GM13976 (cell line): ENCODE data around the gene STX5.
"Not testable (repeated sequence)": the region's sequence is repeated elsewhere in the genome, so short reads cannot be mapped to it uniquely, and the experiment has no call there.

Experiments used
- DNase-seq: peaks from one replicate; pipeline ENCODE4 v3.0.0; 2012; ENCODE audit warnings: low spot score
- CTCF ChIP-seq: IDR thresholded peaks from 2 replicates; pipeline ENCODE4 v1.5.1; 2012; ENCODE audit warnings: borderline replicate concordance, mild to moderate bottlenecking; ENCODE audit not compliant: insufficient read depth; ENCODE audit errors: extremely low read depth, missing control alignments, control extremely low read depth
- in situ Hi-C: fragments of 300-500 bp; cut with MboI; formaldehyde crosslinking; loops from one replicate; pipeline ENCODE4 v1.12.0; 2022; ENCODE audit warnings: low sequenced_read_pairs, mixed read lengths, inconsistent platforms; ENCODE audit not compliant: unreplicated experiment

Gene STX5

GRCh38 chr11:62875698-62876478 is 44.0 kb upstream of the STX5 start:
- in situ Hi-C loops, result no loop called here
- no peak for DNase-seq
- TF ChIP-seq CTCF, result no peak

- no peak for DNase-seq
- TF ChIP-seq CTCF, result no peak
- in situ Hi-C loops, result loop anchor here (25.0 kb wide), 1 partner anchor 488 kb away; no protein-coding TSS in a partner anchor
Observed at GRCh38 chr11:62874851-62875250, 43.0 kb upstream of the STX5 start.

GRCh38 chr11:62865635-62866034 is 33.8 kb upstream of the STX5 start:
- no peak for TF ChIP-seq CTCF
- in situ Hi-C loops, result loop anchor here (25.0 kb wide), 1 partner anchor 478 kb away; no protein-coding TSS in a partner anchor
- no peak for DNase-seq

GRCh38 chr11:62863687-62864335 is 32.0 kb upstream of the STX5 start:
- no peak for TF ChIP-seq CTCF
- no peak for DNase-seq
- in situ Hi-C loops, result loop anchor here (25.0 kb wide), 1 partner anchor 477 kb away; no protein-coding TSS in a partner anchor

- DNase-seq, result not testable (repeated sequence)
- in situ Hi-C loops, result loop anchor here (25.0 kb wide), 1 partner anchor 474 kb away; no protein-coding TSS in a partner anchor
Observed at GRCh38 chr11:62861564-62862192, 29.8 kb upstream of the STX5 start.

- DNase-seq, result no peak
- in situ Hi-C loops, result loop anchor here (25.0 kb wide), 1 partner anchor 474 kb away; no protein-coding TSS in a partner anchor
- no peak for TF ChIP-seq CTCF
Observed at GRCh38 chr11:62860835-62861563, 29.1 kb upstream of the STX5 start.

GRCh38 chr11:62859281-62859703 is 27.4 kb upstream of the STX5 start:
- in situ Hi-C loops, result loop anchor here (25.0 kb wide), 1 partner anchor 472 kb away; no protein-coding TSS in a partner anchor
- DNase-seq, result not testable (repeated sequence)
